ENCODE data around the gene GRID1. TPM values are rescaled to one million over a fixed set of nuclear protein-coding genes. Genes with fewer than 3 reads are reported as not detected.
"Not testable (repeated sequence)": the region's sequence is repeated elsewhere in the genome, so short reads cannot be mapped to it uniquely, and the experiment has no call there.

GRID1 gene
- total RNA-seq, 1 donor from 2014 or later = not detected

DNA sequence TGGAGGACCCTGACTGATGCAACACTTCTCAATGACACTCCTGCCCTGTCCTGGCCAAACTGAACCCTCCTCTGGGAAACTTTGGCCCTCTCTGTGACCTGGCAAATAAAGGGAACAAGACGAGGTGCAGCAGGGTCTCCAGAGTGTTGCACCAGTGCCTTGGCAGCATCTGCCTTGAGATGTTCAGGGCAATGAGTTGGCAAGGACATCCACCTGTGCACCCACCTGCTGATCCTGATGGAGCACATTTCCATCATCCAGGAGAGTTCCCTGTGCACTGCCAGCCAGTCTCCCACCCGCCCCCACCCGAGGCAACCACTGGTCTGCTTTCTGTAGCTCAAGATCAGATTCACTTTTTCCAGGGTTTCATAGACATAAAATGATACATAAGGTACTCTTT, 407.4 kb downstream of the GRID1 start:
- no peak for TF ChIP-seq CTCF (IDR thresholded peaks at IDR 0.05)
- POLR2A ChIA-PET = no interaction called here
- Mint-ChIP-seq H3K4me3 (no peak overlapping the region), H3K27me3 (peaks cover 47% of the 10 kb centered on the region), H3K9me3 (peaks cover 19% of the 10 kb centered on the region), H3K4me1 (no peaks in the 10 kb centered on the region), H3K27ac (no peak overlapping the region), H3K36me3 (ENCODE audit: low read depth) (no peaks in the 10 kb centered on the region)
- ATAC-seq (ENCODE audit: low read depth) (no peak), DNase-seq (no peak)
- intact Hi-C loops (cut with micrococcal nuclease) = no loop called here
- CTCF ChIA-PET = no interaction called here

DNA sequence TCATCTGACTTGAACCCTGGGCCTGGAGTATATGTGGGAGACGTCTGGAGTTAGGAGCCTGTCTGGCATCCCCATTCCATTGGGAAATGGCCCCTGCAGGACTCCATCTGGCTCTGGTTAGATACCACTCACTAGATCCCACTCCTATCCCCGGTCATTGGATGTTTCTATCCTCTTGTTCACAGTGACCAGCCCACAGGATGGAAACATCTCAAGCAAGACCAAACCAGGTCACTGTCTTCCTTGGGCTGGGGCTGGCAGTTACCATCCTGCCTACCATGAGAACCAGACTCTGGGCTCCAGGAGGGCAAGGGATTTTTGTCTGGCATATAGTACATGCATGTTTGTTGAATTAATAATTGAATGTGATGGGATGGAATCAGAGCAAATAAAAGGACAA, 415.7 kb downstream of the GRID1 start:
- peaks cover 9% of the 10 kb centered on the region for H3K27me3 Mint-ChIP-seq
- H3K4me3 Mint-ChIP-seq = no peak overlapping the region
- ATAC-seq (ENCODE audit: low read depth) (no peak), DNase-seq (no peak)
- TF ChIP-seq CTCF (IDR thresholded peaks at IDR 0.05) = no peak
- CTCF ChIA-PET = no interaction called here
- POLR2A ChIA-PET = no interaction called here
- peaks cover 19% of the 10 kb centered on the region for H3K4me1 Mint-ChIP-seq
- no peak overlapping the region for H3K27ac Mint-ChIP-seq
- H3K36me3 Mint-ChIP-seq (ENCODE audit: low read depth) = no peaks in the 10 kb centered on the region
- no peaks in the 10 kb centered on the region for H3K9me3 Mint-ChIP-seq
- intact Hi-C loops (cut with micrococcal nuclease) = no loop called here

DNA sequence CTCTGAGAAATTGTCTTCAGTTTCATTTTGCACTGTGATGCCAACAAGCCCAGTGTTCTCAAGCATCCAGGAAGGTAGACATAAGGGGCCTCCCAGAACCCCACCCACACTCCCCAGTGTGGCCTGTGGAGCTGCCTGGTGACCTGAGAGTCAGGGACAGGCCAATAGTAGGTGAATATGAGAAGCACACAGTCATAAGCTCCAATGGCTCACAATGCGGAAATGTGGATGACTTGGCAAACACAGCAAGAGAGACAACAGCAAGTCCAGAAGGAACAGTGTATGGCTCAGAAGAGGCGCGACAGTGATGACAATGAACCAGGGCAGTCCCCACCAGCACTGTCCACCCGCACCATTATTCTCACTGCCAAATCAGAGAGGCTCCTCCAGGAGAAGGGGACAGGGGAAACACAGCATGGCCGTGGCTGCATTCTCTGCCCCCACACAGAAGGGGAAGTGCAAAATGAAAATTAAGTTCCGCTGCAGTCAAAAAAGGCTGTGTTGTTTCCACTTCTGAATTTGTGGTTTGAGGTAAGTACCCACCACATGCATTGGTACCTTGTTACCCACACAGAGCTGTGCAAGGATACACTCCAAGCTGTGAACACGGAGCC, 419.8 kb downstream of the GRID1 start:
- DNase-seq (peak; percentile 19), ATAC-seq (ENCODE audit: low read depth) (peak; percentile 81)
- ChIA-PET POLR2A (no interaction called here), CTCF (no interaction called here)
- Mint-ChIP-seq H3K9me3 (no peaks in the 10 kb centered on the region), H3K27ac (peak overlapping the region; percentile 76), H3K36me3 (ENCODE audit: low read depth) (no peaks in the 10 kb centered on the region), H3K4me3 (peak overlapping the region; percentile 83), H3K27me3 (peaks cover 14% of the 10 kb centered on the region), H3K4me1 (peaks cover 19% of the 10 kb centered on the region)
- intact Hi-C loops (cut with micrococcal nuclease) = no loop called here
- no peak for TF ChIP-seq CTCF (IDR thresholded peaks at IDR 0.05)

GRCh38 chr10:85936161-85936560, 430.4 kb downstream of the GRID1 start:
- no peak overlapping the region for H3K27ac Mint-ChIP-seq
- H3K4me1 Mint-ChIP-seq = no peaks in the 10 kb centered on the region
- POLR2A ChIA-PET = no interaction called here
- no peak for TF ChIP-seq CTCF (IDR thresholded peaks at IDR 0.05)
- no peak for ATAC-seq (ENCODE audit: low read depth)
- no peak overlapping the region for H3K4me3 Mint-ChIP-seq
- no peak for DNase-seq
- peaks cover 6% of the 10 kb centered on the region for H3K9me3 Mint-ChIP-seq
- intact Hi-C loops (cut with micrococcal nuclease) = no loop called here
- H3K36me3 Mint-ChIP-seq (ENCODE audit: low read depth) = no peaks in the 10 kb centered on the region
- H3K27me3 Mint-ChIP-seq = peaks cover 6% of the 10 kb centered on the region
- CTCF ChIA-PET = no interaction called here

DNA sequence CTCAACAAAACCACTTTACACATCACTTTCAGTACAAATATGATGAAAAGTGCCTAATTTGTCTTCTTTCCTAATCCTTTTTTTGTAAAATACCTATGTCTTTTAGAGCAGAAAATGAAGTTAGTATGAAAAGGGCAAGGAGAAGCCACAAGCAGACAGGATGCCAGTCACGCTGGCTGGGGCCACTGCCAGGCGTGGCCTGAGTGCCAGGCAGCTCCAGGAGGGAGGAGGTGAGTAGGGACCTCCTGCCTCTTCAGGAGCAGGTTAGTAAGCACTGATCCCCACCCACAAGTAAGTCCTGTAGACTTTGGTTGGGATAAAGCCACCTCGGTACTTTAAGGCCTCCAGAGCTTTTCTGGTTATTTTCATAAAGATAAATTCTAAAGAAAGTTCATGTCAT, 432.0 kb downstream of the GRID1 start:
- Mint-ChIP-seq H3K4me3 (no peak overlapping the region), H3K27me3 (peaks cover 4% of the 10 kb centered on the region), H3K27ac (no peak overlapping the region), H3K9me3 (peaks cover 6% of the 10 kb centered on the region), H3K36me3 (ENCODE audit: low read depth) (no peaks in the 10 kb centered on the region), H3K4me1 (no peaks in the 10 kb centered on the region)
- ChIA-PET CTCF (no interaction called here), POLR2A (no interaction called here)
- intact Hi-C loops (cut with micrococcal nuclease) = no loop called here
- no peak for TF ChIP-seq CTCF (IDR thresholded peaks at IDR 0.05)
- DNase-seq (no peak), ATAC-seq (ENCODE audit: low read depth) (no peak)

DNA sequence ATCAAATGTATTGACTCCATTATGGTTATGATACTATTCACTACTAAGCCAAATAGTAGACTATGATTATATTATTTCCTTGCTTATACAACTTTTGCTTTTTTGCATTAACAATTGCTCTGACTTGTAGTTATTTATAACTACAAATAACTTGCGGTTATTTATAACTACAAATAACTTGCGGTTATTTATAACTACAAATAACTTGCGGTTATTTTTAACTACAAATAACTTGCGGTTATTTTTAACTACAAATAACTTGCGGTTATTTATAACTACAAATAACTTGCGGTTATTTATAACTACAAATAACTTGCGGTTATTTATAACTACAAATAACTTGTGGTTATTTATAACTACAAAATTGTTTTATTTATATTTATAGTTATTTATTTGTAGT, 436.6 kb downstream of the GRID1 start:
- H3K4me1 Mint-ChIP-seq; DNase-seq; H3K36me3 Mint-ChIP-seq (ENCODE audit: low read depth); intact Hi-C loops (cut with micrococcal nuclease); H3K9me3 Mint-ChIP-seq; H3K27ac Mint-ChIP-seq; ATAC-seq (ENCODE audit: low read depth); H3K4me3 Mint-ChIP-seq; H3K27me3 Mint-ChIP-seq; POLR2A ChIA-PET; CTCF ChIA-PET: not testable (repeated sequence)

Measured in activated B cell treated with CpG ODN at 0.5 μM for 24 hours (primary cell).